IPS-18c (cell line): ENCODE data around the gene SLC19A1.
A peak's percentile ranks its signal among the peaks of the same experiment; 100 is the strongest.

ENCODE experiments used
- H3K4me3 ChIP-seq: 2 replicates; pipeline ENCODE4 v1.7.0; 2013; ENCODE audit warnings: low read depth, mild to moderate bottlenecking, low read length, moderate library complexity; ENCODE audit not compliant: insufficient read depth
- H3K9me3 ChIP-seq: one replicate; pipeline ENCODE4 v1.6.1; 2013; ENCODE audit warnings: mild to moderate bottlenecking, low read length, moderate library complexity; ENCODE audit not compliant: control insufficient read depth, insufficient read depth

SLC19A1 gene

DNA sequence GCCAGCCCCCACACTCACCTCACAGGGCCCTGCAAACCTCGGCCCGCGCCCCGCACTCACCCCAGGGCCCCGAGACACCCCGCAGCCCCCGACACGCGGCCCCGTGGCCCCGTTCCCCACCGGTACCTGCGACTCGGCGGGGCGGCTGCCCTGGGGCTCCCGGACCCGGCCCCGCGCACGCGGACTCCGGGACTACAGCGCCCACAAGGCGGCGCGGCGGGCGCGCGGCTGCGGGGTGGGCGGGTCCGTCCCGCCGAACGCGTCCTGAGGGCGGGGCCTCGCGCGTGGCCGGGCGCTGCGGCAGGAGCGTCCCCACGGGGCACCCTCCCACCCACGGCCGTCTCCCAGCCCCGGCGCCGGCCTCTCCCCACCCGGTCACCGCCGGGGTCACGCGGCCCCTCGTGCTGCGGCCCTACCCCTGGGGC is at the start of gene SLC19A1:
Gene SLC19A1 (minus strand): TSS at position 199 of the 425 bp plus-strand sequence. CDS start 4,481 bp downstream, outside the sequence.
- Histone ChIP-seq H3K9me3 (no peaks in the 10 kb centered on the region), H3K4me3 (peak within 1 kb of the TSS; percentile 59)

DNA sequence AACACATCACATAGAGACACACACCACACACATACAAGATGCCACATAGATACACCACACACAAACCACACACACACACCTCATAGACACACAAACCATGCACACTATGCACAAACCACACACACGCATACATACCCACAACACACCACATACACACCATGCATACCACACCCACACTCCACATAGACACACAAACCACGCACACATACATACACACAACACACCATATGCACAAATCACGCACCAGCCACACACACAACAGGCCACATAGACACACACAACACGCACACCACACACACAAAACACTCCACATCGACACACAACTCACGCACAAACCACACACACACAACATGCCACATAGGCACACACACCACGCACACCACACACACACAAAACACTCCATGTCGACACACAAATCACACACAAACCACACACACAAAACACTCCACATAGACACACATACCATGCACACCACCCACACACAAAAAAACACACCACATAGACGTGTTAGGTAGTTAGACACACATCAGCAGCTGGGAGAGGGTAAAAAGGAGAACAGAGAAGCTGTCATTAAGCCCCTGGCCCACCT is 49.5 kb upstream of the SLC19A1 start:
- Histone ChIP-seq H3K4me3 (no peak overlapping the region), H3K9me3 (peaks cover 3% of the 10 kb centered on the region)

DNA sequence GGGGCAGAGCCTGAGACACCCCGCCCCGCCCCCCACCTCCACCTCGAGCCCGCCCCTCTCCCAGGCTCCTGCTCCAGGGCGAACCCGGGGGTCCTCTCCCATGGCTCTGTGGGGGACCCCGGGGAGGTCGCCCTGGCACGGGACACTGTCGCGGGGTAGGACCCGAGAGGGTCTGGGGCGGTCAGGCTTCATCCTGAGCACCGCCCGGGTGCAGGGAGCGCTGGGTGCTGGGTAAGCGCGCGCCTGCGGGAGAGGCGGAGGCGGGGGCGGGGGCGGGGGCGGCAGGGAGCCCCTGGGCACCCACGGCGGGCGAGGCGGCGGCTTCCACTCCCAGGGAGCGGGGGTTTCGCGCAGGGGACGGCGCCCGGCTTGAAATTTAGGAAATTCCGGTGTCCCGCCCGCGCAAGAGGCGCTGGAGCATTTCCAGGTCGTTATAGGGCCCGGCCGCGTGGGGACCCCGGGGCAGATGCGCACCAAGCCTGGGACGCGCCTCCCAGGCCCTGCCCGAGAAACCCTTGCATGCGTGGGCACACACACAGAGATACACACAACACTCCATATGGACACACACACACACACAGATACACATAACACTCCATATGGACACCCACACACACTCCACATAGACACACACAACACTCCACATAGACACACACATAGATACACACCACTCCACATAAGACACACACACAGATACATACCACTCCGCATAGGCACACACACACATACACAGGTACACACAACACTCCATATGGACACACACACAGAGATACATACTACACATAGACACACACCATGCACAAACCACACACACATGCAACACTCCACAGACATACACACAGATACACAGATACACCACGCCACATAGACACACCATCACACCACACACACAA is 48.7 kb upstream of the SLC19A1 start:
- Histone ChIP-seq H3K9me3 (peaks cover 3% of the 10 kb centered on the region), H3K4me3 (no peak overlapping the region; the same call in 1 of the 2 replicates)

DNA sequence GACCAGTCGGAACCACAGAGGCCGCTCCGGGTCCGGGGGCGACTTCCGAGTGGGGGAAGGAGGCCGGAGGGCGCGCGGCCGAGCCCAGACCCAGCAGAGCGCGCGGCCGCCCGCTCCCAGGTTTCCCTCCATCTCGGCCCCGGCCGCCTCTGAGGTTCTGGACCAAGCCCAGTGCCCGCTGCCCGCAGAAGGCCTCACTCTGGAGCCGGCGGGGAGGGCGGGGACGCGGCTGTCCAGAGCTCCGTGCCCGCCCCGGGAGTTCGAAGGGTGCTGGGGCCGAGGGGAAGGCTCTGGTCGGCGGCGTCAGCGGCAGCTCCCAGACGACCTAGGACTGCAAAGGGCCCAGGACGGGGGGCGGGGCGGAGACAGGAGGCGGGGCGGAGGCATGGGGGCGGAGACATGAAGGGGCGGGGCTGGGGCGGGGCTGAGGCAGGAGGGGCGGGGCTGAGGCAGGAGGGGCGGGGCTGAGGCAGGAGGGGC is 48.0 kb upstream of the SLC19A1 start:
- Histone ChIP-seq H3K9me3 (peaks cover 3% of the 10 kb centered on the region), H3K4me3 (peak overlapping the region; percentile 59)

DNA sequence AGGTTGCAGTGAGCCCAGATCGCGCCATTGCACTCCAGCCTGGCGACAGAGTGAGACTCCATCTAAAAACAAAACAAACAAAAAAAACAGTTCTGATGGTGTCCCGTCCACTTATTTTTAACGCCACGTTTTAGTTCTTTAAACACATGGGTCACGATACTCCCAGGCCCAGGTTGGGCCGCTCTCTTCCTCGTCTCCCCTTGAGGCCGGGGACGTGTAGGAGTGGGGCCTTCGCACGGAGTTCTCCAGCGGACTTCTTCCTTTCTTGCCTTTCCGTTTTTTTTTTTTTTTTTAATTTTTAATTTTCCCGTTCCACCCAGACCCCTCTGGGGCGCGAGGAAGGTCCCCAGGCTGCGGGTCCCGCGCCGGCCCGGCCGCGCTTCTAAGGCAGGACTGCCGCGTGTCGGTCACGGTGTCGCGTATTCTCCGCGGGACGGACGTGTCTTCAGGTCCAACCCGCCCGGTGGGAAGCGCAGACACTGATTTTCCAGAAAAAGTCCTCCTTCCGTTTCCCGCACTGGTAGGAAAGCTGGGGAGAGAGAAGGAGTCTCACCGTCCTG is 47.5 kb upstream of the SLC19A1 start:
- peaks cover 3% of the 10 kb centered on the region for H3K9me3 ChIP-seq
- H3K4me3 ChIP-seq = peak overlapping the region; percentile 59; the same call in 1 of the 2 replicates

DNA sequence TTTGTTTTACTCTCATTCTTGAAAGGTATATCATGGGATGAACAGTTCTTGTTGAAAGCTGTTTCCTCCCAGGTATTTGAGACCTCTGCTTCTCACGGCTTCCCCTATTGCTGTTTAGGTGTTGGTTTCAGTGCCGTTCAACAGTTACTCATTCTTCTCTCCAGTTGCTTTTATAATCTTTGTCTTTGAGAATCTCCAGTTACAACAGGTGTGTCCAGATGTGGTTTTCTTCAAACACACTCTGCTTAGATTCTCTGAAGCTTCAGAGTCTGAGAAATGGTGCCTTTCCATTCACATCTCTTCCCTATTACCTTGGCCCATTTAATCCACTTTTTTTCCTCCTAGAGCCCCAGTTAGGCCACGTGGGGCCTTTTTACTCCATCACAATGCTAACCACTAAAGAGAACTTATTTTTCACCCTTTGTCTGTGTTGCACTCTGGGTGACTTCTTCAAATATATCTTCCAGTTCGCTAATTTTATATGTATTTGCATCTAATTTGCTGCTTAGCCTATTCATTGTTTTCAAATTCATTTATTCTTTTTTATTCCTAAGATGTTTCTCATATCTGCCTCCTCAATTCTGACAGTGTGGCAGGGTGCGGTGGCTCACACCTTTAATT is 46.7 kb upstream of the SLC19A1 start:
- Histone ChIP-seq H3K9me3 (peaks cover 6% of the 10 kb centered on the region), H3K4me3 (no peak overlapping the region)

DNA sequence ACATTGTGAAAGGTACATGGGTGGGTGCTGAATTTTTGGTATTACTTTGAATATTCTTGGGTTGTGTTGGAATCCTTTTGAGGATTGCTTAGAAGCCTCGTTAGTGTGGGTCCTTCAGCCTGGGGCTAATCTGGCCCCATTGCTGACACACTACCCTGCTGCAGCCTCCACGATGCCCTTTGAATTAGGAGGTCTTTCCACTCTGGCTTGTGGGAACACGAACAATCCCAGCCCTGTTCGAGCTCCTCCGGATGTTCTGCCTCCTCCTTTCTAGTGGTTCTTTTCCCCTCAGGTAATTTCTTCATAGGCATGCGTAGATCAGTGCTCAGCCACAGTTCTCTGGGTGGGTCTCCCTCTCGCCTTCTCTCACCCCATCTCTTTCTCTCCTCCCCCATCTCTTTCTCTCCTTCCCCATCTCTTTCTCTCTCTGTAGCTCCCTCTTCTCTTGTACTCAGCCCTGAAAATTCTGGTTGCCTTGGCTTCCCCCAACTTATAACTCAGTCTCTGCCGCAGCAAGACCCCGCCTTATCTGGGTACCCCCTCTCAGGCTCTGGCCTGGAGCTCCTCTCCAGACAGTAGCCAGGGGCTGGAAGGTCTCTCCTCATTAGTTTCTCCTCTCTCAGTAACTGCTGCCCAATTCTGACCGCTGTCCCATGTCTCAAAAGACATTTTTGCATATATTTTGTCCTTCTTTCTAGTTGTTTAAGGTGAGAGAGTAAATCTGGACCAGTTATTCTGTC is 46.0 kb upstream of the SLC19A1 start:
- Histone ChIP-seq H3K4me3 (no peak overlapping the region), H3K9me3 (peaks cover 8% of the 10 kb centered on the region)

DNA sequence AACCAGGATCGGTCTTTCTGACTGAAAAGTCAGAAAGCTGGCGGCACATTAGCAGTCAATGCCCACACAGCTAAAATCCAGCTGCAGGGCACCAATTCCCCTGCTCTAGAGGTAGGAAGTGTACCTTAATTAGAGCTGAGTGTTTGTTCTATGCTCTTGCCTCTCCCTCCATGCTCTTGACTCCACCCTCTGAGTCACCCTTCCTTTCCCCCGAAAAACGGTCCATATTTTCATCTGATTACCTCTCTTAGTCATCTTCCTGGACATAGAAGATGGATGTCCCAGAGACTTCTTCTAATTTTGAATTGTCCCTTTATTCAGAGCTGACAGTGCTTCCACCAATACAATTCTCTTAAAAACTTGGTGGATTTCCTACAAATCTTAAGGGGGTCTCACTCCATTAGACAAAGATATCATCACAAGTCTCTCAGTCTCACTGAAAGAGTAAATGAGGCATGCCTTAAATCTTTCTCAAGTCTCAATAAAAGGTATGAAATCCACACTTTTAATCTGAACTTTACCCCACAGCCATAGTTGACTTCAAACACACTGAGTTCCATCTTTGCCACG is 44.1 kb upstream of the SLC19A1 start:
- no peak overlapping the region for H3K4me3 ChIP-seq
- H3K9me3 ChIP-seq = peaks cover 8% of the 10 kb centered on the region

DNA sequence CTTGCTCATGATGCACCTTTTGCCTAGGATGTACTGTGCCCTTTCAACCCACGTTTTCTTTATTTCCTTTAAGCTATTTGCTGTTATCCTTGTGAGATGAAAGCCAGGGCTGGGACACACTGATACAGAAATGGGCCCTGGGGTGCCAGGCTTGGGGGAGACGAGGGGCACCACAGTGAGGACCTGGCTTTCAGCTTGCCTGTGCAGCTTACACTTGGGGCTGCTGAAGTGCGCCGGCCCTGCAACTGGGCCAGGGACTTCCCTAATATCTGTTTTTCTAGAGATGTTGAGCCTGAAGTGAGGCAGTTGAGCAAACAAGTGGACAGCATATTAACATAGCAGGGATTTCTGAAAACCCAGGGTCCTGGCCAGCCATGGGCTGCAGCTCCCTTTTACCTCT is 42.5 kb upstream of the SLC19A1 start:
- H3K4me3 ChIP-seq = no peak overlapping the region
- H3K9me3 ChIP-seq = peaks cover 8% of the 10 kb centered on the region

DNA sequence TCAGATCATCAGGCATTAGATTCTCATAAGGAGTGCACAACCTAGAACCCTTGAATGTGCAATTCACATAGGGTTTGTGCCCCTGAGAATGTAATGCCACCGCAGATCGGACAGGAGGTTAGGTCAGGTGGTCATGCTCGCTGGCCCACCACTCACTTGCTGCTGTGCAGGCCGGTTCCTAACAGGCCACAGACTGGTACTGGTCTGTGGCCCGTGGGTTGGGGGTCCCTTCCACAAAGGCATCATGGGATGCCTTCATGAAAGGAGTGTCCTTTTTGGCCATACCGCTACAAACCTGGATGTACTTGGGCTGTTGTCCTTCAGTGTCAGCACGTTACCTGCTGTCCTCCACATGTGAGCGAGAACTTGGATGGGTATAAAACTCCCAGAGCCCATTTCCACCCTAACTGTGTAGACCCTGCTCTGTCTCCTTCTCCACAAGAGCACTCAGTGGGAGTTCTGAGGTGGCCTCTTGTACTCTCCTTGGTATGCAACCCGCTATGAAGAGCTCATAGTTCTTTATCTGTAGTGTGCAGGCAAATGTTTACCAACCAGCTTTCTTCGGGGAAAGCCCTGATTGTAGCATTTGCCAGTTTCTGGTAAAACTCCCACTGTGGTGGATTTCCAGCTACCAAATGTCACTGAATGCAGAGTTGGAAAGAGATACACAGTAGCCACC is 41.7 kb upstream of the SLC19A1 start:
- Histone ChIP-seq H3K9me3 (peaks cover 8% of the 10 kb centered on the region), H3K4me3 (no peak overlapping the region)

DNA sequence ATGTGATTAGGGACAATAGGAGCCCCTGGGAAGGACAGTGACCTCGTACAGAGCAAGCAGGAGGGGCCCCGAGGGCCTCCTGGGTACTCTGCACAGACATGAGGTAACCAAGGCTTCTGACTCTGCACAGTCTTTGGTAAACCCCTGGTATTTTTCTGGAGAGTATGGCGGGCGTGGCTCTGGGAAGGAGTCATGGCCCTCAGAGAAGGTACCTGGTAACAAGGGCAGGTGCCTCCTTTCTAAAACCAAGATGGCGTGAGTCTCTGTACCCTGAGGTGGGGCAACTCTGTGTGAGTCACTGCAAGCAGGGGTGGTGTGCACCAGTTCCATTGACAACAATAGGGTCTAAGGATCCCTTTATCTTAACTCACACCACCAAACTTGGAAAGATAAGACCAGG is 39.9 kb upstream of the SLC19A1 start:
- Histone ChIP-seq H3K9me3 (peaks cover 8% of the 10 kb centered on the region), H3K4me3 (no peak overlapping the region)

DNA sequence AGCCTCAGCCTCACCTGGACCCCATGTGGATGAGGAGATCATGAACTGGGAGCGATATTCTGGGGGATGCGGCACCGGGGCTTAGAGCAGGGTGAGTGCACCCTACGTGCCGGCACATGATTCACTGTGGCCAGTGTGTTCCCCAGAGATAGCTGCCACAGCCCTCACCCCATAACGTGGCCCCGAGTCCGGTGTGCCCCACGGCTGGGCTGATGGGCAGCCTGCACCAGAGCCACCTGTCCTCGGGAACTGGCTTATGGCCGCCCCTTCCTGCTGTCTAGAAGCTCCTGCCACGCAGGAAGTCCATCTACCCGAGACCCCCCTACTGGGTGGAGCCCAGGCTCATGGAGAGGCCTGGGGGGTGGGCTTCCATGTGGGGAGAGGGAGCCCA is 39.1 kb upstream of the SLC19A1 start:
- Histone ChIP-seq H3K4me3 (no peak overlapping the region), H3K9me3 (peaks cover 5% of the 10 kb centered on the region)

DNA sequence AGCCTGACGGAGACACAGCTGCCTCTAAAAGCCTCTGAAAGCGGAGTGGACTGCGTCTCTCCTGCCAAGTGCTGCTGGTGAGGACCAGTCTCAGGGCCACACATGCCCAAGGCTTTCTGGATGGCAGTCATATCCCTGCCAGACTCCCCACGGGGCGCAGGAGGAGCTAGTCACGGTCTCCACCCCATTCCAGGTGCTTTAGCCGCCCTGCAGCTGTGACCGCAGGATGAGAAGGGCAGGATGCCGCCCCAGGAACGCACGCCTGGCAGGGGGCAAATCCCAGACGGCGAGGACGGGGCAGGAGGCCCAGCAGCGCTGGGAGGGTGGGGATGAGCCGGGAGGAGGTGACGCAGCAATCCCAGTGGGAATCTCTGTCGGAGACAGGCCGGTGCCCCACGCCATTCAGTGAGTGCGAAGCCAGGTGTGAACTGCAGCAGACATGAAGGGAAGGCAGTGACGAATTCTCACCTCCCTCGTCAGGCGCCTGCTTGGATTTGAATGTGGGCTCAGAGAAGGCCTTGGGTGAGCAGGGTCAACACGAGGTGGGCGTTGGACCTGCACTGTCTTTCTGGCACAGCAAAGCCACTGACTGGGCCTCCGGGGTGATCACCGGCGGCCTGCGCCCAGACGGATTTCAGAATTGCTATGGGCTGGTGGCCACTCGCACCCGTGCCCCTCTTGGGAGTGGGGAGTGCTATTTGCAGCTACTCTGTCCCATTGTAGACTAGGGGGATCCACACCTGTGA is 38.5 kb upstream of the SLC19A1 start:
- Histone ChIP-seq H3K9me3 (peaks cover 5% of the 10 kb centered on the region), H3K4me3 (no peak overlapping the region)

DNA sequence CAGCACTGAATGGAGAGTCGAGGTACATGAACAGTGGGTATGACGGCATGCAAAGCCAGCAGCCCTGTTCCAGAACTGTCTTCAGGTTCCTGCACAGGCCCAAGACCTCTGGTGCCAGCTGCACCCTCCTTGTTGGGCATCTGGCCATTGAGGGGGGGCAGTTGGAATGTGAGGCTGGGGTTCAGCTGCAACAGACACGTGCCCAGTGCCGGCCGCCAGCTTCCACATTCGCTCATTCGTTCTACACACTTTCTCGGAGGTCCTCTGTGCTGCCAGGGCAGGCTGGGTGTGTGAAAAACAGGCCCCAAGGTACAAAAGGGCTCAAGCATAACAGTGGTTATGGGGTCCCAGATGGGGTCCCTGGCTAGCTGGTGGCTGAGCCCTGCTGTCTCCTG is 37.9 kb upstream of the SLC19A1 start:
- Histone ChIP-seq H3K4me3 (no peak overlapping the region), H3K9me3 (peaks cover 5% of the 10 kb centered on the region)

DNA sequence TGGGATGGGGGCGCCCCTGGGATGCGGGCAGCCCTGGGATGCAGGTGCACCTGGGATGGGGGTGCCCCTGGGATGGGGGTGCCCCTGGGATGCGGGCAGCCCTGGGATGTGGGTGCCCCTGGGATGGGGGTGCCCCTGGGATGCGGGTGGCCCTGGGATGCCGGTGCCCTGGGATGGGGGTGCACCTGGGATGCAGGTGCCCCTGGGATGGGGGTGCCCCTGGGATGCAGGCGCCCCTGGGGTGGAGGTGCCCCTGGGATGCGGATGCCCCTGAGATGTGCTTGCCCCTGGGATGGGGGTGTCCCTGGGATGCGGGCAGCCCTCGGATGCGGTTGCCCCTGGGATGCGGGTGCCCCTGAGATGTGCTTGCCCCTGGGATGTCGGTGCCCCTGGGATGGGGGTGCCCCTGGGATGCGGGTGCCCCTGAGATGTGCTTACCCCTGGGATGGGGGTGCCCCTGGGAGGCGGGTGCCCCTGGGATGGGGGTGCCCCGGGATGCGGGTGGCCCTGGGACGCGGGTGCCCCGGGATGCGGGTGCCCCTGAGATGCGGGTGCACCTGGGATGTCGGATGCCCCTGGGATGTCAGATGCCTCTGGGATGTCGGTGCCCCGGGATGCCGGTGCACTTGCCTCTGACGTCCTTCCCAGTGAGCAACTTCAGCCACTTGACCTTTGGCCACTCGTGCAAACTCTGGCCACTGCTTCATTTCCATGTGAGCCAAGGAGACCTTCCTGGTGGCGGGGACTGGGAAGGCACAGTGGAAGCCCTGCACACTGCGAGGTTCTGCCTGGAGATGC is 37.3 kb upstream of the SLC19A1 start:
- peaks cover 5% of the 10 kb centered on the region for H3K9me3 ChIP-seq
- no peak overlapping the region for H3K4me3 ChIP-seq
